SKM-1 treated with dmso at 0.1 percent for 144 hours (cell line): ENCODE data around the gene PANX1.
A peak's percentile ranks its signal among the peaks of the same experiment; 100 is the strongest.
"Not testable (repeated sequence)": the region's sequence is repeated elsewhere in the genome, so short reads cannot be mapped to it uniquely, and the experiment has no call there.

Experiments
- DNase-seq: peaks from one replicate; lab custom pipeline; 2025; ENCODE audit not compliant: unreplicated experiment; lab: John Stamatoyannopoulos, UW

PANX1 gene

DNA sequence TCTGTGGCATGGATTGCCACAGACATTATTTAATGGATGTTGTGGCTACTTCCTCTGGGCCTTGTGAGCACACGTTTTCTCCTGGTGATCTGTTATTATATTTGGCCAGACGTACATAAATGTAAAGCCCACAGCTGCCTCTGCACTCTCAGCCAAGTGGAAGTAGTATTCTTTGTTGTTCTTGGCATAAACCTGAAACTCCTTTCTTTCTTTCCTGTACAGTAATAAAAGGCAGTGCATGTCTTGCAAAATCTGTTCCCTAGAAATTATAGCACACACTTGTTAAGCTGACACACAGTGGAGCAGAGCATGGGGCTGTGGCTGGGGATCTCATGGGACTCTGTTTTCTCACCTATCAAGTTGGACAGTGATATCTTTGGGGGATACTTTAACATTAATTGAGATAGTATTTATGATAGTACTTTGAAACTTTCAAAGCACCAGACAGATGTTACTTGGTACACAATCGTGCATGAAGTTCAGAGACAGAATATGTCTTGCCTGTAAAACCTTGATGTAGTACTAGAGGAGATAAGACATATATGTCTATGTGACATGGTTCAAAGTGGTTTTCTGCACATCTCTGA lies 20.9 kb downstream of the PANX1 start:
- DNase-seq = no peak

DNA sequence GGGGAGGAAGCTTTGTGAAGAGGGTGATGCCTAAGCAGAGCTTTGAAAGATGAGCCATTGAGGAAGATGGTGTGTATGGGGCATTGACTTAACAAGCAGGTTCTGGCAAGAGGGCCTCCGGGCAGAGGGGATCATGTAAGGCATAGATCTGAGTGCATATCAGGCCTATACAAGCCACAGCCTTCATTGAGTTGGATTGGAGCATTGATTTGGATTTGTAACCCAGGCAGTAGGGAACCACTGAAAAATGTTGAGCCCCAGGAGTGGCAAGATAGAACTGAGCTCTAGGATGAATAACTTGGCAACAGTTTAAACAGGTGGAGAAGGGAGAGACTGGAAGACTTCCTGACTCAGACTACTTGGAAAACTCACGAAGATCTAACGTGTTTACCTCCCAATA lies 21.4 kb downstream of the PANX1 start:
- DNase-seq = no peak

DNA sequence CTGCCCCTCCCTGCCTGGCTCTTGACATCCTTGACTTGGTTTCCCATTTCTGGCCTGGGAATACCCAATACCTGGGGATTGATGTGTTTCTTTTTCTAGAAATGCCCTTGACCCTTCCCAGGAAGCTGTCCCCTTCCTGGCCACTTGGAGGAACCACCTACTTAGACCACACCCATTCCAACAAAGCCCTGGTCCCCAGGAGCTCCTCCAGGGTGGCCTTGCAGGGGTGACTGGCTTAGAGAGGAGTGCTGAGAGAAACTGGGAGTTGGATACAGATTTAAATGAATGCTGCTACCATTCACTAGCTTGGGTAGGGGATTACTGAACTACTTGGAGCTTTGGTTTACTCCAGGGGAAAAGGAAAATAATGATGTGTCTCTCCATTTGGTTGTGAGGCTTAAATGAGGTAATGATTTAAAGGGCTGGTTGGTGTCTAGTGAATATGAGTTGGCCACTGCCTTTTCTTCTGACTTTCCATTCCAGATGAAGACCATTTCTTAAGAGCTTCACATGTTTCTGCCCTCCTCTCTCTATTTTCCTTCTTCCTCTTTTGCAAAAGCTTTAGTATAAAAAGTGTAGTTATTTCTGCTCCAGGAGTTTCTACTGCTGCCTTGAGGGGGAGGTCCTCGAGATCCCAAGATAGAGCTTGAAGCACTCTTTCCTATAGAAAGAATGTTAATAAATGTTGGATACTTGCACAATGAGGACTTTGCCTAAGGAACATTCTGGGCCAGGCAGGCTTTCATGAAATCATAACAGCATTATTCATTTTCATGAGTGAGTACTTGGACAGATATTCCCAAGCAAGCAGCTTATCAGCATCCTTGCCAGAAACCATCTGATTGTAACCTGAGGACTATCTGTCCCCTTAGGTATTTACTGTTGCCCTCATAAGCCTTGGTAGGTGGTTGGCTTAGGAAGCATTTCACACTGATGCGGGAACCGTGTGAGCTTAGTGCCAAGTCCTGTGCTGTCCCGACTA lies 22.4 kb downstream of the PANX1 start:
- no peak for DNase-seq

DNA sequence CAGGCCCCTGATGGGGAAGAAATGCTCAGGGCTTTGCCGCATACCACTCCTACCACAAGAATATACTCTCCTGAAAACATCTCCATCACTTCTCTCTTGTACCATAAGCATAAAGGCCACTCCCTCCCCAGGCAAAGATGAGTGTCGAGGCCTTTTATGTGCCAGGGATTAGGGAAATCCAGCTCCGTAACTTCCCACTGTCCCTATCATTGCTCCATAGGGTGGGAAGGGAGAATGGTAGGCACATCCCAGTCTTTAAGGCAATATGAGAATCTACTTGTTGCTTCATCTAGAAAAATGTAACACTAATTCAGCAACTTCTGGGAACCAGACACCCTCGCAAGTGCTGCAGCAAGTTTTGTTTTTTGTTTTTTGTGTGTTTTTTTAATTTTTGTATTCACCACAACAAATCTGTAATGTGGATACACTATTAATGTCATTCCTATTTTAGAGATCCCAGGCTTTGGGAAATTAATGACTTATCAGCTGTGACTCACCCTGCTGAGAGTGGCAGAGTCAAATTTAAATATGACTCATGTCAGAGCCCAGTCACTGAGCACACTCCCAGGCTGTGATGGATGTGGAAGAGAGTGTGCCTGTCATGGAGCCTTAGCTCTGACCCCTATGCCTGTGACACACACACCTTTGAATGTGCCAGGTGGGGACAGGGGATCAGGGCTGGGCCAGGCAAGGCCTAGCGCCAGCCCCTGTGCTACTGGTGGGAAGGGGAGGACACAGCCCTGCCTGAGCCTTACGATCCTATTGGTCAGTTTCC lies 23.4 kb downstream of the PANX1 start:
- no peak for DNase-seq

DNA sequence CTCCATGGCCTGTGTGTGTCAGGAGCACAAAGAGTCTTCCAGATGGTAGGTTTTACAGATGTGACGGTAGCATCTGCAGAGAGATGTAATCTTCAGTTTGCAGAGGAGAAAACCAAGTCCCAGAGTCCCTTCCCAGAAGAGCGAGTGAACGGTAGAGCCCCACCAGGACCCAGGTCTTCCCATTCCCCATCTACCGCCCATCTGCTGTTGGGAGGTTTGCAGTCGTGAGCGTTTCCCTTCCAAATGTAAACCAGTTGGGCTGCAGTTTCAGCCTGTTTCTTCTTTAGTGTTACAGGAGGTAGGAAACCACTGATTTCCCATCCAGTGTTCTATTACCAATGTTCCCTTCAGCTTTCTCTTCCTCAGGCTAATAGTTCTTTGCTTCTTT lies 24.0 kb downstream of the PANX1 start:
- no peak for DNase-seq

DNA sequence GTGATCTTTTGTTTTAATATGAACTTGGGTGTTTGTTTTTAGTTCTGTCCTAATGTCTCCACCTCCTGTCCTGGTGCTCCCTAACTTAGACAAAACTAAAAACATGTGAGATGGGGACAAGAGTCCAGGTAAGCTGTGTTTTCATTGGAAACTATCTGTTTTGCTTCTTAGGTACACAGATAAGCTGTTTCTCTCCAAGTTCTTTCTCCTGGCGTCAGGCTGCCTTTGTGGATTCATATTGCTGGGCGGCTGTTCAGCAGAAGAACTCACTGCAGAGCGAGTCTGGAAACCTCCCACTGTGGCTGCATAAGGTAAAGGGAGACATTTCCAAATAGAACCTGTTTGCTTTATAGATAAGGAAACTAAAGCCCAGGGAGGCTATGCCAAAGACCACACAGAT lies 24.7 kb downstream of the PANX1 start:
- DNase-seq = no peak

DNA sequence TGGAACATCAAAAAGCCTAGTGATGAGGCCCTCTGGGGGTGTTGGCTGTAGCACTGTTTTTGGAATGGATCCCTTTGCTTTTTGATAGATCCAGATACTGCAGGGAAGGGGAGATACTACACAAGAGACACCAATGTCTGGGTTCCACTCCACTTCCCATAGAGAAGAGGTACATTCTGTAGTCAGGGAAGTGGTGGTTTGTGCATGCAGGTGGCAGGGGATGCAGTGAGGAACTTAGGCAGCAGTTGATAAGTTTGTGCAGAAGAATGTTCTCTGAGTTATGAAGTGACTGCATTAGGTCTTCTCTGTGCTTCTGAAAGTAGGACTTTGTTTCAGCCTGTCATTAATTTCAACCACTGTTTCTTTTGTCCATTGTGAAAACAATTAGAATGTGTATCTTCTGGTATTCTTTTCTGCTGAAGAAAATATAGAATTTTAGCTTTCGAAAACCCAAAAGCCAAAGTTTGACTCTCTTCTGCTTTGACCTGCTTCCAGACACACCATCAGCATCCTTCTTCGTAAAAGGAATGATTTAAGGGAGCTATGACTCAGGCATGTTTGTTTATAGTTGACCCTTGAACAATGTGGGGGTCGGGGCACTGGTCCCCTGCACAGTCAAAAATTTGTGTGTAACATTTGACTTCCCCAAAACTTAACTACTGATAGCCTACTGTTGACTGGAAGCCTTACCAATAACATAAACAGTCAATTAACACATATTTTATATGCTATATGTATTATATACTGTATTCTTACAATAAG lies 25.6 kb downstream of the PANX1 start:
- no peak for DNase-seq

DNA sequence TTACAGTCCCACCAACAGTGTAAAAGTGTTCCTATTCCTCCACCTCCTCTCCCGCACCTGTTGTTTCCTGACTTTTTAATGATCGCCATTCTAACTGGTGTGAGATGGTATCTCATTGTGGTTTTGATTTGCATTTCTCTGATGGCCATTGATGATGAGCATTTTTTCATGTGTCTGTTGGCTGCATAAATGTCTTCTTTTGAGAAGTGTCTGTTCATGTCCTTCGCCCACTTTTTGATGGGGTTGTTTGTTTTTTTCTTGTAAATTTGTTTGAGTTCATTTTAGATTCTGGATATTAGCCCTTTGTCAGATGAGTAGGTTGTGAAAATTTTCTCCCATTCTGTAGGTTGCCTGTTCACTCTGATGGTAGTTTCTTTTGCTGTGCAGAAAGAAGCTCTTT lies 28.7 kb downstream of the PANX1 start:
- DNase-seq = not testable (repeated sequence)

DNA sequence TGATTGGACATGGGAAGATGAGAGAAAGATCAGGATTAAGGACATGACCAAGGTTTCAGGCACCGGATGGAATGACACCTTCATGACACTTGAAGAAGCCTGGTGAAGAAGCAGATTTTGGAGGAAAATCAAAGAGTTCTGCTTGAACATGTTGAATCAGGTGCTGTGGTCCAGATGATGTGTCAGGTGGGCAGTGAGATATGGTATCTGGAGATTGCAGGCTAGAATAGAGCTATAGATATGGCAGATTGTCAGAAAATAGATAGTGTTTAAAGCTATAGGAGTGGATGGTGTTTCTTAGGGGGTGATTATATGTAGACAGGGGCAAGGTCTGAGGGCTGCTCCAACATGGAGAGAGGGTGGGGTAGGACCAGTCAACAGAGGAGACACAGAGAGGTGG lies 40.2 kb downstream of the PANX1 start:
- DNase-seq = no peak

DNA sequence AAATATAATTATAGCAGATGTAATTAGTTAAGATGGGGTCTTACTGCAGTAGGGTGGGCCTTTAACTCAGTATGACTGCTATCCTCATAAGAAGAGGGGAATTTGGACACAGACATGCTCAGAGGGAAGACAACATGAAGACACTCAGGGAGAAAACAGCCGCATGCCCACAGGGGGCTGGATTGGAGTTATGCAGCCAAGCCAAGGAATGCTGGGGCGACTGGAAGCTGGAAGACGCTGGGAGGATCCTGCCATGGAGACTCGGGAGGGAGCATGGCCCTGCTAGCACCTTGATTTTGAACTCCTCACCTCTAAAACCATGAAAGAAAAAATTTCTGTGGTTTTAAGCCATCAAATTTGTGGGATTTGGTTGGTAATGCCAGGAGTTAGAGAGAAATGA lies 40.9 kb downstream of the PANX1 start:
- no peak for DNase-seq

DNA sequence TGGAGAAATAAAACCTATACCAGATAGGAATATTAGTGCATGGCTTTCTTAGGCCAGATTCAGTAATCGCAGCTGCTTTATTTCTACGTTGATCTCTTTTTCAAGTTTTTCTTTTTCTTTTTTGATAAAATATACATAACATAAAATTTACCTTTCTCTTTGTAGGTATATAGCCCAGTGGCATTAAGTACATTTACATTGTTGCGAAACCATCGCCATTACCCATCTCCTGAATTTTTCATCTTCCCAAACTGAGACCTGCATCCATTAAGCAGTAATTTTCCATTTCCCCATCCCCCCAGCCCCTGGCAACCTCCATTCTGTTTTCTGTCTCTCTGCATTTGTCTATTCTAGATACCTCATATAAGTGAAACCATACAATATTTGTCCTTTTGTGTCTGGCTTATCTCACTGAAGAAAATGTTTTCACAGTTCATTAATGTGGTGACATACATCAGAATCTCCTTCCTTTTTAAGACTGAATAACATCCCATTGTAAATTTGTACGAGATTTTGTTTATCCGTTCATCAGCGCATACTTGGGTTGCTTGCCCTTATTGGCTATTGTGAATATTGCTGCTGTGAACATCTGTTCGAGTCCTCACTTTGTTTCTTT lies 41.4 kb downstream of the PANX1 start:
- no peak for DNase-seq

DNA sequence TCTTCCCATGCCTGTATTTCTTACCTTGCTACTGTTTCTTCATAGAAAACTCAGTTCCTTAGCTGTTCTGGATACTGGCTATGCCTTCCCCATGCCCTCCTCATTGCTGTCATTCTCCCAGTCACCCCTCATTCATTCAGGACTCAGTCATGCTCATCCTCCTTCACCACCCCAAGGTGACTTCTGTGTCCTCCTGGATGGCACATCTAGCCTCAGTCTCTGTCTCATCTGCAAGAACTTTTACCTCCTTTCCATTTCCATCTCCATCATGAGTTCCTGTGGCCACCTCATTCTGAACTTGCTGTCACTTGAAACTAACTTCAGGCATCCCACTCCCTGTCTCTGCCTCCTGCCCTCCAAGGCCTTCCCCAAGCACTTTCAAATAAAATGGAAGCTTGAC lies 42.3 kb downstream of the PANX1 start:
- no peak for DNase-seq

DNA sequence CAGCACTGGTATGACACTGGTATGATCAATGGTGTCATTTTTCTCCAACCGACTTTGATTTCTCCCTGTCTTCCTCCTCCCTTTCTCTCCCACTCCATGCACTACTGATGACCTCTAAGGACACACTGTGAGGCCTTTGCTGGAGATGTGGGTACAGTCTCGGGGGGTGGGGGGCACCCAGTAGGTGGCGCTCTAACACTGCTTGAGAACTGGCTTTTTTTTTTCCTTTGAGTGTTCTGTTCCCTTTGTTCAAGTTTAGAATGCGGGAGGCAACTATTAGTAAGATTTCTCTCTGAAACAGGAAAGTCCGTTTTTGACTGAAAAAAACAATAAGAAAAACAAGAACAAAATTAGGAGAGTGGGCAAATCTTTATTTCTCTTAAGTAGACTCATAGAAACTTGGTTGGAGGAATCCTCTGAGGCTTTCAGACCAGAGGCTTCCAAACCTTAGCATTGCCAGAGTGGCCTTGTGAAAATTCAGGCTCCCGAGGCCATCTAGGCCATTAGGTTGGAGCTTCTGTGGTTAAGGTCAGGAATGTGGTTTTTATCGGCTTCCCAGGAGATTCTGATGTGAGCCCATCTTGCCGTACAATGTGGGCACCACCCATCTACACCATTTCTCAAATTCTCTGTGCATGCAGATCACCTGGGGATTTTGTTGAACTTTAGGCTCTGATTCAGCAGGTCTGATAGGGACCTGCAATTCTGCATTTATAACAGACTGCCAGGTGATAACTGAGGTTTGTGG lies 43.2 kb downstream of the PANX1 start:
- DNase-seq = peak; percentile 40

DNA sequence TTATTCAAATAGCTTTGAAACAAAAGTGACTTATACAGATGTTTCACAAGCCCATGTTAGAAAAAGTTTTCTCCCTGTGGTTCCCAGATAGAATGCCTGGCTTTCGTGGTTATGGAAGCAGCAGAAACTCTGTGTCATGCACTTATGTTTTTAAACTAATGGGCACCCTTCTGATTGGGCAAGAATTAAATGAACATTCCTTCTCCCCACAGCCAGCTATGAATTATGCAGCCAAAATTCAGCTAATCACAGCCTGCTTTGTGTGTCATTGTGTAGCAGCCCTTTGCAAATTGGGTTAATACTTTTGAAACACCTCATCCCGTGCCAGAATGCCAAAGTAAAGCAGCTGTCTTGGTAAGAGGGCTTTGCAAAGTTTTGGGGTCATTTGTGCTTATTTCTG lies 46.9 kb downstream of the PANX1 start:
- DNase-seq = no peak

DNA sequence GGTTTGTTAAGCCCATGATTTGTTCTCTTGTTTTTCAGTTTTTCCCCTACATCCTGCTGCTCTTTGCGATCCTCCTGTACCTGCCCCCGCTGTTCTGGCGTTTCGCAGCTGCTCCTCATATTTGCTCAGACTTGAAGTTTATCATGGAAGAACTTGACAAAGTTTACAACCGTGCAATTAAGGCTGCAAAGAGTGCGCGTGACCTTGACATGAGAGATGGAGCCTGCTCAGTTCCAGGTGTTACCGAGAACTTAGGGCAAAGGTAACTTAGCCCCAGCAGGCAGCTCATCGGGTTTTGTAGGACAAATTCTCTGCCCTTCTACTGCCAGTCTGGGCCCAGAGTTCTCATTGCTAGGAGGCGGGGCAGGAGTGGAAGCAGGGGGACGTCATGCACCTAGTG lies 49.7 kb downstream of the PANX1 start:
- DNase-seq = no peak

DNA sequence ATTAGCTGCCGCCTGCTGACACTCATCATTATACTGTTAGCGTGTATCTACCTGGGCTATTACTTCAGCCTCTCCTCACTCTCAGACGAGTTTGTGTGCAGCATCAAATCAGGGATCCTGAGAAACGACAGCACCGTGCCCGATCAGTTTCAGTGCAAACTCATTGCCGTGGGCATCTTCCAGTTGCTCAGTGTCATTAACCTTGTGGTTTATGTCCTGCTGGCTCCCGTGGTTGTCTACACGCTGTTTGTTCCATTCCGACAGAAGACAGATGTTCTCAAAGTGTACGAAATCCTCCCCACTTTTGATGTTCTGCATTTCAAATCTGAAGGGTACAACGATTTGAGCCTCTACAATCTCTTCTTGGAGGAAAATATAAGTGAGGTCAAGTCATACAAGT lies 51.1 kb downstream of the PANX1 start:
- DNase-seq = no peak

DNA sequence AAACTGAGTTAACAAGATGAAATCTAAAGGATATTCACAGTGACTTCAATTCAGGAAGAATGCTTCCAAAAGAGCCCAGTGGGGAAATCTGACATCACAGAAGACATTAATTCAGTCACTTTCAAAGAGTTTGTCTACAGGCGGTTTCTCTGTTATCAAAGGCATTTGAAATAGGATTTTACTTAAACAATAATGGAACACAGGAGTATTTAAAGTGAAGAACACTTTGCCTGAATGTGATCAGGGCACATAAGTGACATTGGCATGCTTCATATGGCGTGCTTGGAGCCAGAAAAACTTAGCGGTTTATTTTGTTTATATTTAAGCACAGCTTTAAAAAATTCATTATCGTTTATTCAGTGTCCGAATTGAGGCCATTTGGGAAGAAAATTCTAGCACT lies 52.9 kb downstream of the PANX1 start:
- DNase-seq = no peak

DNA sequence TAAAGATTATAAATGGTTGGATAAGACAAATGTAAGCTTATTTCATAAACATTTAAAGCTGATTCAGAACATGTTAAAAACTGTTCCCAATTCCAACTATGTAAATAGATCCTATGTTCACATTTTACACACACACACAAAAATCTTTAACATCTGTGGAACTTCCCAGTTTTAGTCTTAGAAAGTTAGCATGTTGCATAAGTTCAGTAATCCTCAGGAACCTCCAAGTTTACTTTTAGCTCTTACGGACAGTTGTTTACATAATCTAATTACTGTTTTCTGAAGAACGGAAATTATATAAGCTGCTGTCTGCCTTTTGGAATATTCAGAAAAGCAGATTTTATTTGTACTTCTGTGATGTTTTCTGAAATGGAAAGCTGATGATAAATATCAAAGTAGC lies 53.3 kb downstream of the PANX1 start:
- no peak for DNase-seq

DNA sequence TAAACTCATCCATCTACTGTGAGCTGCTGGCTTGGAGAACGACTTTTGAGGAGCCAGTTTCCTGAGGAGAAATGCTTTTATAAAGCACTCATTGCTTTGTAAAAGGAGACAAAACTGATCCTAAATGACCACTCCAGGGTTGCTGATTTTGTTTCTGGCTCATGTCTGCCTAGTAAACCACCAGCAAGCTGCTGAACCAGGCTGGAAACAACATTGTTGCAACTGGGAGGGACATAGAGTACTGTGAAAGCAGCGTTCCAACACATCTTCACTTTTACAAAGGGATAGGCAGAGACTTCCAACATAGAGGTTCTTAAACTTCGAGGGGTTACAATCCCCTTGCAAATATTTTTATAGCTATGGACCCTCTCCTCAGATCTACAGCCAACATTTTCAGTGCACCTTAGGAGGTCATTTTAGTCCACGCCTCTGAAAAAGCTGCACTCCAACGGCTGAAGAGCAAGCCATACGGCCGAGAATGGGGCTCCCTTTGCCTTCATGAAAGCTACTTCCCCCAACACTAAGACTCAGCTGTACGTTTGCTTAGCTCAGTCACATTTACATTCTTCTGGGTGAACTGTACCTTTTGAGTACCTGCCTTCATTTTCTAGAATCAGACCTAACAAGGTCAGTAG lies 54.7 kb downstream of the PANX1 start:
- DNase-seq = no peak

DNA sequence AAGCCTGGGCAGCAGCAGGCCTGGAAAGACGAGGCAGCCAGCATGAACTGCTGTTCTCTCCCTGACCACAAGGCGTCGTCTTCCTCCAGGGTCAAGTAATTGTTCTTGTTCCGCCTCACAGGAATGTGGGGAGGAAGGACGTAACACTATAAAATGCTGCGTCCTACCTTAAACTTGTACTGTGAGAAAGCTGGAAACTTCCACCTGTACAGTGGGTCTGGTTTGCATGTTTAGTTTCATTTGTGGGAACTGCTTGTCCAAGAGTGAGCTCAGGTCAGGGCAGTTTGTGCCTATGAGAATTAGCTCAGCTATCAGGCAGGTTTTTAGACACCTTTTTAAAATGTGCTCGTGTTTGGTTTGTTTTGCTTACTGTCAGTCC lies 55.2 kb downstream of the PANX1 start:
- peak; percentile 39 for DNase-seq
